A673 (cell line): Measurements from ENCODE around the gene KRTAP10-8.

ENCODE experiments used
- EZH2 ChIP-seq: fragments of 200-600 bp; sonication (generic); IDR thresholded peaks from 2 replicates; pipeline ENCODE4 v1.6.1; 2017; ENCODE audit warnings: borderline replicate concordance, low read depth, mild to moderate bottlenecking, mixed read lengths, antibody characterized with exemption, low read length; ENCODE audit not compliant: poor library complexity, severe bottlenecking
- TF ChIP-seq, protein P1 (sequence below): fragments of 300-800, 200-600 bp; sonication (generic); conservative IDR thresholded peaks from 2 replicates; pipeline ENCODE4 v1.5.1; 2017; ENCODE audit warnings: low read depth, mild to moderate bottlenecking, antibody characterized with exemption, low read length, moderate library complexity, mixed read lengths

DNA sequence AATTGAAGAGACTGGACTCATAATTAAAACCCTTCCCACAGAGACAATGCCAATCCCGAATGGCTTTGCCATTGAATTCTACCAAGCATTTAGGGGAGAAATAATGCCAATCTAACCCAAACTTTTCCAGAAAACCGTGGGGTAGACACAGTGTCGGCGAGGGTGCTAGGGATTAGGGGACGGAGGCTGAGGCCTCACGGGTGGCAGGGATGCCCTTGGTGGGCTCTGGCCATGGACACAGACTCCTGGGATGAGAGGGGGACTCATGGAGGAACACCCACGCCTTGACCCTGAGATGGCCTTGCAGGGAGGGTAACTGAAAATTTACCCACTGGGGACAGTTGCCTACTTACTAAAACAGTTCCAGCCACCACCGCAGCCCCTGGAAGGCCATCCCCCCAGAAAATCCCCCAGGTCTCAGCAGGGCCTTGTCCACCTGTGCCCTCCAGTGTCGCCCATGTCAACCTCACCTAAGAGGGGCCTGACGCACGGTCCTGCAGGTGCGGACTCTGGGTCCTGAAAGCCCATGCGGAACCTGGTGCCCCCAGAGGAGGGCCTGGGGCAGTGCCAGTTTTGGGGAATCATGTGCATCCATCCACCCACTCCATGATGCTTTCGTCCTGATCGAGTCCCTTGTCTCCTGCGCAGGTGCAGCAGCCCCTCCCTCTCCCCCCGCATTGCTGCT, 33.4 kb upstream of the KRTAP10-8 start:
- TF ChIP-seq, protein P1, sequence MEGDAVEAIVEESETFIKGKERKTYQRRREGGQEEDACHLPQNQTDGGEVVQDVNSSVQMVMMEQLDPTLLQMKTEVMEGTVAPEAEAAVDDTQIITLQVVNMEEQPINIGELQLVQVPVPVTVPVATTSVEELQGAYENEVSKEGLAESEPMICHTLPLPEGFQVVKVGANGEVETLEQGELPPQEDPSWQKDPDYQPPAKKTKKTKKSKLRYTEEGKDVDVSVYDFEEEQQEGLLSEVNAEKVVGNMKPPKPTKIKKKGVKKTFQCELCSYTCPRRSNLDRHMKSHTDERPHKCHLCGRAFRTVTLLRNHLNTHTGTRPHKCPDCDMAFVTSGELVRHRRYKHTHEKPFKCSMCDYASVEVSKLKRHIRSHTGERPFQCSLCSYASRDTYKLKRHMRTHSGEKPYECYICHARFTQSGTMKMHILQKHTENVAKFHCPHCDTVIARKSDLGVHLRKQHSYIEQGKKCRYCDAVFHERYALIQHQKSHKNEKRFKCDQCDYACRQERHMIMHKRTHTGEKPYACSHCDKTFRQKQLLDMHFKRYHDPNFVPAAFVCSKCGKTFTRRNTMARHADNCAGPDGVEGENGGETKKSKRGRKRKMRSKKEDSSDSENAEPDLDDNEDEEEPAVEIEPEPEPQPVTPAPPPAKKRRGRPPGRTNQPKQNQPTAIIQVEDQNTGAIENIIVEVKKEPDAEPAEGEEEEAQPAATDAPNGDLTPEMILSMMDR = no peak
- no peak for TF ChIP-seq EZH2
